Peyer's patch (tissue), 4 donors: Measurements from ENCODE around the gene EDDM3A.

ENCODE experiments used
- CTCF ChIP-seq, 6 experiments: fragments of 450-650 bp in 4 of 6; fragments of 200-600 bp in 2 of 6; sonication (generic) in 1 of 6; IDR thresholded peaks; one replicate each; pipeline ENCODE4 v1.5.1; 2017 to 2019; ENCODE audit warnings: antibody characterized with exemption in 6 of 6, mild to moderate bottlenecking in 3 of 6, moderate library complexity in 1 of 6
- POLR2A ChIP-seq, 2 donors: fragments of 450-650 bp; IDR thresholded peaks; one replicate each; pipeline ENCODE4 v1.5.1; 2017; ENCODE audit warnings: antibody characterized with exemption in 2 of 2, mild to moderate bottlenecking in 2 of 2, moderate library complexity in 2 of 2

- TF ChIP-seq POLR2A (IDR thresholded peaks at IDR 0.05) (no peak), CTCF (IDR thresholded peaks at IDR 0.05) (no peak)
Observed at GRCh38 chr14:20732979-20733635, 12.6 kb upstream of the EDDM3A start.
